OCI-LY3 (cell line): ENCODE results near the gene GFOD1.

Experiments
- H2AFZ ChIP-seq: fragments of 200-600, 300-600 bp; shearing (Covaris generic); 2 replicates; pipeline ENCODE4 v1.6.0; 2014; ENCODE audit warnings: antibody characterized with exemption, low read depth, low read length
- H3K27ac ChIP-seq: fragments of 200-600, 300-600 bp; sonication (generic); 2 replicates; pipeline ENCODE4 v1.5.1; 2014; ENCODE audit warnings: mild to moderate bottlenecking, low read length, moderate library complexity, mixed read lengths
- H3K27me3 ChIP-seq: fragments of 200-600, 300-600 bp; sonication (generic); 2 replicates; pipeline ENCODE4 v1.6.1; 2014; ENCODE audit warnings: low read depth, low read length, mixed read lengths
- H3K36me3 ChIP-seq: fragments of 200-600, 300-600 bp; sonication (generic); replicated peaks from 2 replicates; pipeline ENCODE3; 2014; ENCODE audit warnings: low read depth, low read length, mixed read lengths
- H3K4me1 ChIP-seq: fragments of 300-600, 200-600 bp; sonication (generic); 2 replicates; pipeline ENCODE4 v1.6.1; 2014; ENCODE audit warnings: low read length, mixed read lengths
- H3K4me2 ChIP-seq: fragments of 200-600, 300-600 bp; sonication (generic); 2 replicates; pipeline ENCODE4 v1.6.1; 2014; ENCODE audit warnings: low read length, mixed read lengths
- H3K4me3 ChIP-seq: fragments of 300-600, 200-600 bp; sonication (generic); 2 replicates; pipeline ENCODE4 v1.5.1; 2014; ENCODE audit warnings: antibody characterized with exemption, mild to moderate bottlenecking, low read length, moderate library complexity
- H3K79me2 ChIP-seq: fragments of 300-600, 200-600 bp; shearing (Covaris generic); 2 replicates; pipeline ENCODE4 v1.6.1; 2014; ENCODE audit warnings: mild to moderate bottlenecking, low read length, mixed read lengths
- H3K9ac ChIP-seq: fragments of 300-600, 200-600 bp; shearing (Covaris generic); 2 replicates; pipeline ENCODE4 v1.6.0; 2014; ENCODE audit warnings: mild to moderate bottlenecking, low read length, moderate library complexity
- H3K9me3 ChIP-seq: fragments of 200-600, 300-600 bp; shearing (Covaris generic); 2 replicates; pipeline ENCODE4 v1.6.1; 2014; ENCODE audit warnings: low read length, mixed read lengths; ENCODE audit not compliant: insufficient read depth
- H4K20me1 ChIP-seq: fragments of 200-600, 300-600 bp; sonication (generic); 2 replicates; pipeline ENCODE4 v1.6.1; 2016; ENCODE audit warnings: low read length, mixed read lengths; ENCODE audit not compliant: insufficient read depth
- CTCF ChIP-seq: fragments of 200-600, 300-600 bp; sonication (generic); IDR thresholded peaks from 2 replicates; pipeline ENCODE4 v1.5.1; 2014; ENCODE audit warnings: antibody characterized with exemption, low read length, low read depth
- EZH2phosphoT487 ChIP-seq: fragments of 200-600 bp; shearing (Covaris generic); IDR thresholded peaks from 2 replicates; pipeline ENCODE4 v1.6.1; 2018; ENCODE audit warnings: antibody characterized with exemption, mixed run types, low read depth

GFOD1 gene

GRCh38 chr6:13425943-13426931, 61.2 kb downstream of the GFOD1 start:
- no peaks in the 10 kb centered on the region for H4K20me1 ChIP-seq
- no peak for TF ChIP-seq EZH2phosphoT487
- no peak for TF ChIP-seq CTCF
- H3K27ac ChIP-seq, result no peak overlapping the region
- peaks cover 15% of the 10 kb centered on the region for H3K4me1 ChIP-seq
- no peak overlapping the region for H3K4me3 ChIP-seq
- no peaks in the 10 kb centered on the region for H3K9me3 ChIP-seq
- no peak overlapping the region for H2AFZ ChIP-seq
- 0 out of 2 replicates have a peak, but pooled peaks cover 3% of the 10 kb centered on the region for H3K27me3 ChIP-seq
- H3K79me2 ChIP-seq, result no peaks in the 10 kb centered on the region
- H3K4me2 ChIP-seq, result no peak overlapping the region
- H3K9ac ChIP-seq, result no peak overlapping the region
- no peaks in the 10 kb centered on the region for H3K36me3 ChIP-seq

GRCh38 chr6:13425270-13425873, 62.0 kb downstream of the GFOD1 start:
- no peak overlapping the region for H2AFZ ChIP-seq
- H3K27me3 ChIP-seq, result 0 out of 2 replicates have a peak, but pooled peaks cover 3% of the 10 kb centered on the region
- no peaks in the 10 kb centered on the region for H4K20me1 ChIP-seq
- H3K9ac ChIP-seq, result no peak overlapping the region
- H3K4me1 ChIP-seq, result peaks cover 15% of the 10 kb centered on the region
- no peaks in the 10 kb centered on the region for H3K9me3 ChIP-seq
- H3K4me3 ChIP-seq, result no peak overlapping the region
- no peak overlapping the region for H3K4me2 ChIP-seq
- H3K79me2 ChIP-seq, result no peaks in the 10 kb centered on the region
- H3K27ac ChIP-seq, result no peak overlapping the region
- TF ChIP-seq CTCF (no peak), EZH2phosphoT487 (no peak)
- H3K36me3 ChIP-seq, result no peaks in the 10 kb centered on the region

- no peak overlapping the region for H3K27ac ChIP-seq
- H2AFZ ChIP-seq, result no peak overlapping the region
- no peaks in the 10 kb centered on the region for H3K79me2 ChIP-seq
Measured at GRCh38 chr6:13423252-13423651, 64.1 kb downstream of the GFOD1 start.

More at GRCh38 chr6:13423252-13423651, 64.1 kb downstream of the GFOD1 start:
- Histone ChIP-seq H3K9me3 (no peaks in the 10 kb centered on the region), H3K4me1 (peaks cover 9% of the 10 kb centered on the region), H3K4me3 (no peak overlapping the region), H3K9ac (no peak overlapping the region), H4K20me1 (no peaks in the 10 kb centered on the region), H3K27me3 (no peaks in the 10 kb centered on the region), H3K4me2 (no peak overlapping the region), H3K36me3 (no peaks in the 10 kb centered on the region)
- TF ChIP-seq EZH2phosphoT487 (no peak), CTCF (no peak)
